ENCODE data around the gene PPIG.

The PPIG gene

DNA sequence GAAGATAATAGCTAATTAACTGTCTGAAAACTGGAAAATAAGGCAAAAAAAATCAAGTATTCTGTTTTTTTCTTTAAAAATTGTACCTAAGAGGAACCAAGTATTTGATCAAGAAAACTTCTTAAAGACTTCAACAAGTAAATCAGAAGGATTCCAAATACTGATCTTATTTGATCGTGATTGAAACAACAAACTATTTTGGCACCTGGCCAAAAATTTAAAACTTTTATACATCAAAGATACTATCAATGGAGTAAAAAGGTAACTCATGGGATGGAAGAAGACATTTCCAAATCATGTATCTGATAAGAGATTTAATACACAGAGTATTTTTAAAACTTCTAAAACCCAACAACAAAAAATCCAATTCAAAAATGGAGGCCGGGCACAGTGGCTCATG lies 63.3 kb downstream of the PPIG start:
- TF ChIP-seq, protein P1, sequence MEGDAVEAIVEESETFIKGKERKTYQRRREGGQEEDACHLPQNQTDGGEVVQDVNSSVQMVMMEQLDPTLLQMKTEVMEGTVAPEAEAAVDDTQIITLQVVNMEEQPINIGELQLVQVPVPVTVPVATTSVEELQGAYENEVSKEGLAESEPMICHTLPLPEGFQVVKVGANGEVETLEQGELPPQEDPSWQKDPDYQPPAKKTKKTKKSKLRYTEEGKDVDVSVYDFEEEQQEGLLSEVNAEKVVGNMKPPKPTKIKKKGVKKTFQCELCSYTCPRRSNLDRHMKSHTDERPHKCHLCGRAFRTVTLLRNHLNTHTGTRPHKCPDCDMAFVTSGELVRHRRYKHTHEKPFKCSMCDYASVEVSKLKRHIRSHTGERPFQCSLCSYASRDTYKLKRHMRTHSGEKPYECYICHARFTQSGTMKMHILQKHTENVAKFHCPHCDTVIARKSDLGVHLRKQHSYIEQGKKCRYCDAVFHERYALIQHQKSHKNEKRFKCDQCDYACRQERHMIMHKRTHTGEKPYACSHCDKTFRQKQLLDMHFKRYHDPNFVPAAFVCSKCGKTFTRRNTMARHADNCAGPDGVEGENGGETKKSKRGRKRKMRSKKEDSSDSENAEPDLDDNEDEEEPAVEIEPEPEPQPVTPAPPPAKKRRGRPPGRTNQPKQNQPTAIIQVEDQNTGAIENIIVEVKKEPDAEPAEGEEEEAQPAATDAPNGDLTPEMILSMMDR (IDR thresholded peaks at IDR 0.05; ENCODE audit: low read depth, low read length, missing control alignments) = no peak
- Histone ChIP-seq H3K4me3 (ENCODE audit: low read depth, low read length) (no peak overlapping the region), H3K27ac (no peak overlapping the region), H3K27me3 (replicated peaks) (no peaks in the 10 kb centered on the region), H3K36me3 (replicated peaks) (no peaks in the 10 kb centered on the region)
- in situ Hi-C loops (cut with HindIII; ENCODE audit: low pct_ligation_motif_present, low sequenced_read_pairs) = no loop called here
- DNase-seq = no peak

DNA sequence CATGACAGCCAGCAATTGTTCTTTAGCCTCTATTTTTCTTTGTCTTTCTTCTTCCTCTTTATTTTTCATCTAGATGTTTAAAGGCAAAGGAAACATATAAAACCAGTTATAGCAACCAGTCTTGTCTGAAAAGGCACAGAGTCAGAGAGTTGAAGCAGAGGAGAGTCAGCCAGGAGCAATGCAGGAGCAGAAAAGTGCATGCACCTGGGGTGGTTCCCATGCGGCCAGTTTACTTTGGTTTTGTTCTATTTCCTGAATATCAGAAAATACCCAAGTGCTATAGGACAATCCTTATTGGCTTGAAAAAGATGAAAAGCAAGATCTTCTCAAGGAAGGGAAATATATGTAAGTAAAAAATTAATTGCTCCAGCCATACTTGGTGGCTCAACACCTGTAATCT lies 65.1 kb downstream of the PPIG start:
- no peak for DNase-seq
- Histone ChIP-seq H3K36me3 (replicated peaks) (no peaks in the 10 kb centered on the region), H3K27me3 (replicated peaks) (no peaks in the 10 kb centered on the region), H3K27ac (no peak overlapping the region), H3K4me3 (ENCODE audit: low read depth, low read length) (no peak overlapping the region)
- TF ChIP-seq, protein P1 (IDR thresholded peaks at IDR 0.05; ENCODE audit: low read depth, low read length, missing control alignments) = no peak
- in situ Hi-C loops (cut with HindIII; ENCODE audit: low pct_ligation_motif_present, low sequenced_read_pairs) = no loop called here

DNA sequence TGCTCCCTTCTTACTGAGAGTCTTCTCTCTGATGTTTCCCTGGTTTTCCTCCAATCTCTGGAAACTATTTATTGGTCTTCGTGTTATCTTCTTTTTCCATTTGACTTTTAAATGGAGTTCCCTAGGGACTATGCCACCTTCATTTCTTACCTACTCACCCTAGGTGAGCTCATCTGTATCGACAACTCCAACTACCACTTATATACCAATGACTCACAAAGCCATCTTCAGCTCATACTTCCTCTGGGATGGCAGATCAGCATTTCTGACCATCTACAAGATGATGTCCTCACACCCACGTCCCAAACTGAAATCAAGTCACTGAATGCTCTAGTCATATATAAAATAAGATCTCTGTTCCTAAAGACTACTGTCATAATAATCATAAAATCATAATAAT lies 69.5 kb downstream of the PPIG start:
- no peaks in the 10 kb centered on the region for H3K36me3 ChIP-seq (replicated peaks)
- DNase-seq = no peak
- in situ Hi-C loops (cut with HindIII; ENCODE audit: low pct_ligation_motif_present, low sequenced_read_pairs) = no loop called here
- TF ChIP-seq, protein P1 (IDR thresholded peaks at IDR 0.05; ENCODE audit: low read depth, low read length, missing control alignments) = no peak
- no peak overlapping the region for H3K4me3 ChIP-seq (ENCODE audit: low read depth, low read length)
- no peak overlapping the region for H3K27ac ChIP-seq
- H3K27me3 ChIP-seq (replicated peaks) = no peaks in the 10 kb centered on the region

DNA sequence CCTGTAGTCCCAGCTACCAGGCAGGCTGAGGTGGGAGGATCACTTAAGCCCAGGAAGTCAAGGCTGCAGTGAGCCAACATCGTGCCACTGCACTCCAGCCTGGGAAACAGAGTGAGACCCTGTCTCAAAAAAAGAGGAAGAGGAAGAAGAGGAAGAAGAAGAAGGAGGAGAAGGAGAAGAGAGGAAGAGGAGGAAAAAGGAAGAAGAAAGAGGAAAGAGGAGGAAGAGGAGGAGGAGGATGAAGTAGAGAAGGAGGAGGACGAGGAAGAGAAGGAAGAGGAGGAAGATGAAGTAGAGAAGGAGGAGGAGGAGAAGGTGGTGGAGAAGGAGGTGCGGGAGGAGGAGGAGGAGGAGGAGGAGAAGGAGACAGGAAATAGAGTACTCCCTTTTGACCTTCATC lies 72.0 kb downstream of the PPIG start:
- DNase-seq = no peak
- in situ Hi-C loops (cut with HindIII; ENCODE audit: low pct_ligation_motif_present, low sequenced_read_pairs) = no loop called here
- Histone ChIP-seq H3K27ac (no peak overlapping the region), H3K27me3 (replicated peaks) (no peaks in the 10 kb centered on the region), H3K4me3 (ENCODE audit: low read depth, low read length) (no peak overlapping the region), H3K36me3 (replicated peaks) (no peaks in the 10 kb centered on the region)
- TF ChIP-seq, protein P1 (IDR thresholded peaks at IDR 0.05; ENCODE audit: low read depth, low read length, missing control alignments) = no peak

DNA sequence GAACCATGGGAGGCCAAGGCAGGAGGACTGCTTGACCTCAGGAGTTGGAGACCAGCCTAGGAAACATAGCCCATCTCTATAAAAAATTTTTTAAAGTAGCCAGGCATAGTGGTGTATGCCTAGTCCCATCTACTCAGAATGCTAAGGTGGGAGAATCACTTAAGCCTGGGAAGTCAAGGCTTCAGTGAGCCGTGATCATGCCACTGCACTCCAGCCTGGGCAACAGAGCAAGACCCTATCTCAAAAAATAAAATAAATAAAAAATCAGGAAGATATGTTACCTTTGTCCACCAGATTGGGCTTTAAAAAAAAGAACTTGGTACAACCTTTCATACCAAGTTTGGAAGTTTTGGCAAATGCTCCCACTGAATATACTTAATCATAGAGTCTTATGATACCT lies 74.7 kb downstream of the PPIG start:
- H3K27me3 ChIP-seq (replicated peaks) = no peaks in the 10 kb centered on the region
- H3K4me3 ChIP-seq (ENCODE audit: low read depth, low read length) = no peak overlapping the region
- TF ChIP-seq, protein P1 (IDR thresholded peaks at IDR 0.05; ENCODE audit: low read depth, low read length, missing control alignments) = no peak
- H3K27ac ChIP-seq = no peak overlapping the region
- H3K36me3 ChIP-seq (replicated peaks) = no peaks in the 10 kb centered on the region
- in situ Hi-C loops (cut with HindIII; ENCODE audit: low pct_ligation_motif_present, low sequenced_read_pairs) = no loop called here
- no peak for DNase-seq

DNA sequence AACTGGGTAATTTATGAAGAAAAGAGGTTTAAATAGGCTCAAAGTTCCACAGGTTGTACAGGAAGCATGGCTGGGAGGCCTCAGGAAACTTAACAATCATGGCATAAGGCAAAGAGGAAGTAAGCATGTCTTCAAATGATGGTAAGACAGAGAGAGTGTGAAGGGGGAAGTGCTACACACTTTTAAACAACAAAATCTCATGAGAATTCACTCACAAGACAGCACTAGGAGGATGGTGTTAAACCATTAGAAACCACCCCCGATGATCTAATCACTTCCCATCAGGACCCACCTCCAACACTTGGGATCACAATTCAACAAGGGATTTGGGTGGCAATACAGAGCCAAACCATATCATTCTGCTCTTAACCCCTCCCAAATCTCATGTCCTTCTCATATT lies 75.2 kb downstream of the PPIG start:
- no peaks in the 10 kb centered on the region for H3K27me3 ChIP-seq (replicated peaks)
- H3K27ac ChIP-seq = no peak overlapping the region
- TF ChIP-seq, protein P1 (IDR thresholded peaks at IDR 0.05; ENCODE audit: low read depth, low read length, missing control alignments) = no peak
- no peak overlapping the region for H3K4me3 ChIP-seq (ENCODE audit: low read depth, low read length)
- H3K36me3 ChIP-seq (replicated peaks) = no peaks in the 10 kb centered on the region
- DNase-seq = no peak
- in situ Hi-C loops (cut with HindIII; ENCODE audit: low pct_ligation_motif_present, low sequenced_read_pairs) = no loop called here
